ENCODE results near the gene FAAP20. TPM values are rescaled to one million over a fixed set of nuclear protein-coding genes. Genes with fewer than 3 reads are reported as not detected.
A peak's percentile ranks its signal among the peaks of the same experiment; 100 is the strongest.

The FAAP20 gene
- total RNA-seq, 1 experiment from 2014 or later: 51.9 TPM

- peak; percentile 88 for DNase-seq (ENCODE audit: low read depth)
Observed at GRCh38 chr1:2180297-2181245, 14.0 kb downstream of the FAAP20 start.

- no peak for DNase-seq (ENCODE audit: low read depth)
Observed at GRCh38 chr1:2179283-2180013, 15.1 kb downstream of the FAAP20 start.

DNA sequence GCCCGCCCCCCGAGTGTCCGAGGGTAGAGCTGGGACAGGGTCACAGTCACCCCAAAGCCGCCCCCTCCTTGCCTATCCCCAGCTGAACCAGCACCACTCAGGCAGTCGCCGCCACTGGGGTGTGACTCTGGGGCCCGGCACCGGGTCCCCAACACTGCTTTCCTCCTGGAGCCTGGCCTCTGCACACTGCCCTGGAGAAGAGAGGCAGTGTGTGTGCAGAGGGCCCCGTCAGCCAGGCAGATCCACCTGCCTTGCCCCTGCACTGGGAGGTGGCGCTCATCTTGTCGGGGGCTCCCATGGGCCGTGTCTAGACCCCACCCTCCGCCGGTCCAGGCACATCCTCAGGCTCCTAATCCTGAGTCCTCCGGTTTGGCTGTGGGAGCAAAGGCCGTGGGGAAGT lies 15.7 kb downstream of the FAAP20 start:
- DNase-seq (ENCODE audit: low read depth): no peak

DNA sequence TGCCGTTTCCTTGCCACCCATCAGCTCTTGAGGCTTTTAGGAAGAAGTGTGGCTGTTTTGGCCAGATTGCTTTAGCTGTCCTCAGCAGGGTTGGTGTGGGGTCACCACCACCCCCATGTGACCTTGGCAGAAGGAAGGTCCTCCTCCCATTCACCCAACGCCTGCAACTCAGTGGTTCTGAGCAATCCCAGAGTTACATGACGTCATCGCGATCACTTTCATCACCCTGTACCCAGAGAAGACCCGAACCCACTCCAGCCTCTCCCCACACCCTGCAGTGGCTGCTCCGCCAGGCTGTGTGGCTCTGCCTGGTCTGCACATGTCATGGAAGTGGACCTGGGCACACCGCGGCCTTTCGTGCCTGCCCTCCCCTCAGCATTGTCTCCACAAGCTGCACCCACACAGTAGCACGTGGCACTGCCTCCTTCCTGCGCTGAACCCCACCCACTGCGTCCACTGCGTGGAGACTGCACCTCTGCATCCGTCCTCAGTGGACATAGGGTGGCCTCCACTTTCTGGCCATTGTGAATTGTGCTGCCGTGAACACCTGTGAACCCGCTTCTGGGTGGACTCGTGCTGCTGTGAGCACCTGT lies 16.5 kb downstream of the FAAP20 start:
- DNase-seq (ENCODE audit: low read depth): no peak

GRCh38 chr1:2177541-2177940 lies 17.0 kb downstream of the FAAP20 start:
- no peak for DNase-seq (ENCODE audit: low read depth)

GRCh38 chr1:2176615-2177014 lies 18.0 kb downstream of the FAAP20 start:
- no peak for DNase-seq (ENCODE audit: low read depth)

GRCh38 chr1:2175681-2176454 lies 18.7 kb downstream of the FAAP20 start:
- DNase-seq (ENCODE audit: low read depth): no peak

GRCh38 chr1:2175055-2175414 lies 19.5 kb downstream of the FAAP20 start:
- no peak for DNase-seq (ENCODE audit: low read depth)

GRCh38 chr1:2174348-2175054 lies 20.1 kb downstream of the FAAP20 start:
- peak; percentile 64 for DNase-seq (ENCODE audit: low read depth)

DNA sequence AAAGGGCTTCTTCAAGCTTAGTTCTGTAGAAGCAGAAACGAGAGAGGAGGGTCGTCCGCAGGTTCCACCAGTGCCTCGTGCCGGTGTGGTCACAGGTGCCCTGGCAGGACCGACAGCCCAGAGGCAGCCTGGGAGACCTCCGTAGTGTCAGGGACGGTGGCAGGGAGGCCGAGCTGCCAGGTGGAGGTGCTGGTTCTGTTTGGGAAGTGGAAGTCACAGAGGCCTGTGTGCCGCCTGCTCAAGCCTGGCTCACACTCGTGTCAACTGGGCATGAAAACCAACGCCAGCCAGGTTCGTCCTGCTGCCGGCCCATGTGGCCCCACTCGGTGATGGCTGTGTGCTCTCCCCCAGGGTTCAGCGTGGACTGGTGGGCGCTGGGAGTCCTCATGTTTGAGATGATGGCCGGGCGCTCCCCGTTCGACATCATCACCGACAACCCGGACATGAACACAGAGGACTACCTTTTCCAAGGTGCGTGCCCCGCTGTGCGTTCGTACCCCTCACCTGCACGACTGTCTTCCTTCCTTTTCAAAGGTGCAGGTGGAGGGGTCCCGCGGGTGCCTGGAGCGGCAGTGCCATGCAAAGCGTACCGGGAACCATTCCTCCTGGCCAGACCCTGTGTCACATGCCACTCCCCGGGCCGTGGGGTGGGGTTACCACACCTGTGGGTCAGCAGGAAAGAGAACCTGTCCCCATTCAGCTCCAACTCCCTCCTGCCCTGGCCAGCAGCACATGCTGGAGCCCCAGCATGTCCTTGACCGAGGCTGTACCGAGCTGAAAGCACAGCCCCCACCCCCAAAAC lies 20.8 kb downstream of the FAAP20 start:
- DNase-seq (ENCODE audit: low read depth): no peak

DNA sequence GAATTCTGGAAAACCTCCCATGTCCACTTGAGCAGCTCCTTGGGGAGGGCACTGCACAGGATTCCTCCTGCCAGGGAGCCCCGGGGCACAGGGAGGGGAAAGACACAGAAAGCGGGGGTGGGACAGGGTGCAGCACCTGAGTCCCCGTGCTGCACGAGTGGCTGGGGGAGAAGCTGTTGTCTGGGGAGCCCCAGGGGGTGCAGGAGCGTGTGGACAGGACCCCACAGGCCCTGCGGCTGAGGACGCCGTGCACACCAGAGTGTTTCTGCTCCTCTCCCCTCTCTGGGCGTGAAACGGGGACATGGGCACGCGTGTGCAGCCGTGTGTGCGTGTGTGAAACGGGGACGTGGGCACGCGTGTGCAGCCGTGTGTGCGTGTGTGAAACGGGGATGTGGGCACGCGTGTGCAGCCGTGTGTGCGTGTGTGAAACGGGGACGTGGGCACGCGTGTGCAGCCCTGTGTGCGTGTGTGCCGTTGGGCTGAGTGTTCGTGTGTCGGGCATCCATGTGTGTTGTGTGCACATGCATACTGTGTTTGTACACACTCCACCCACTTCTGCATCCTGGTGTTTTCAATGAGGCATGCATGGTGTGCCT lies 21.9 kb downstream of the FAAP20 start:
- DNase-seq (ENCODE audit: low read depth): no peak

DNA sequence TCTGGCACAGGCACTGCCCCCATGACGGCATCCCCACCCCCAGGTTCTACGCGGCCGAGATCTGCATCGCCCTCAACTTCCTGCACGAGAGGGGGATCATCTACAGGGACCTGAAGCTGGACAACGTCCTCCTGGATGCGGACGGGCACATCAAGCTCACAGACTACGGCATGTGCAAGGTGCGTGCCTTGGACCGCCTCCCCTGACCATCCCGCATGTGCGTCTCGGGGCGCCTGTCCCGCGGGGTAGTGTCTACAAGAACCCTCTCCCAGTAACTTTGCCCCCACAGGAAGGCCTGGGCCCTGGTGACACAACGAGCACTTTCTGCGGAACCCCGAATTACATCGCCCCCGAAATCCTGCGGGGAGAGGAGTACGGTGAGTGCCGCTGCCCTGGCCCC lies 22.6 kb downstream of the FAAP20 start:
- DNase-seq (ENCODE audit: low read depth): no peak

- DNase-seq (ENCODE audit: low read depth): no peak
Observed at GRCh38 chr1:2170211-2170610, 24.4 kb downstream of the FAAP20 start.

DNA sequence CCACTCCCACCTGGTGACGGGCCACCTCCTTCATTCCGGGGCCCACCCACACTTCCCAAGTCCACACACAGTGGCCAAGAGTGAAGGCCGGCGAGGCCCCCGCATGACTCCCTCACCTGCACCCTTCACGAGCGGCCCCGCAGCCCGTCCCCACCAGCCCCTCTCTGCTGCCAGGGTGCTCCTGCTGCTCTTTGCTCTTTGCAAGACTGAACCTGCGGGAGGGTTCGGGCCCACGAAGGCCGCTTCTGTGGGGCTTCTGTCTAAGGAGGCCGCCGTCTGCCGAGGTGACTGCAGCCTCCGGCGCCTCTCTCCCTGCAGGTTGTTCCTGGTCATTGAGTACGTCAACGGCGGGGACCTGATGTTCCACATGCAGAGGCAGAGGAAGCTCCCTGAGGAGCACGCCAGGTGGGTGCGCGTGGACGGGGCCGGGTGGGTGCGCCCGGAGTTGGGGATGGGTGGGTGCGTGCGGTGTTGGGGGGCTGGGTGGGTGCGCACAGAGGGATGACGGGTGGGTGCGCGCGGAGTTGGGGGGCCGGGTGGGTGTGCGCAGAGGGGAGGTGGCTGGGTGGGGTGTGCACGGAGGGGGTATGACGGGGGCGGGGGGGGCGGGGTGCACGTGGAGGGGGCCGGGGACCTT lies 25.3 kb downstream of the FAAP20 start:
- no peak for DNase-seq (ENCODE audit: low read depth)

DNA sequence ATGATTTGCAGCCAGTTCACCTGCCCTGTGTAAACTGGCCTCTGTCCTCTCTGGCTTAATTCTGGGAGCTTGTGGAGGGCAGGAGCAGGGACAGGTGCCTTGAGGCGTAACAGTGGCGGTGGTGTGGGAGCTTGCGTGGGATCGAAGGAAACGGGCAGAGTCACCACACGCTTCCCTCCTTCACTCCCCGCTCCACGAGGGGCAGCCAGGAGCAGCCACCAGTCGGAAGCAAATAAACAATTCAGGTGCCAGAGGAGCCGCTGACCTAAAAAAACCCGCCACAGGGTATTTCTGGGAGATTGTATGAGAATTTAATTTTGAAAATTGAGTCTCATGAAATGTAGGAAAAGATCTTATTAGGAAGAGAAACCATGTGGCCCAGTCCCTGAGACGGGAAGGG lies 26.0 kb downstream of the FAAP20 start:
- DNase-seq (ENCODE audit: low read depth): no peak

DNA sequence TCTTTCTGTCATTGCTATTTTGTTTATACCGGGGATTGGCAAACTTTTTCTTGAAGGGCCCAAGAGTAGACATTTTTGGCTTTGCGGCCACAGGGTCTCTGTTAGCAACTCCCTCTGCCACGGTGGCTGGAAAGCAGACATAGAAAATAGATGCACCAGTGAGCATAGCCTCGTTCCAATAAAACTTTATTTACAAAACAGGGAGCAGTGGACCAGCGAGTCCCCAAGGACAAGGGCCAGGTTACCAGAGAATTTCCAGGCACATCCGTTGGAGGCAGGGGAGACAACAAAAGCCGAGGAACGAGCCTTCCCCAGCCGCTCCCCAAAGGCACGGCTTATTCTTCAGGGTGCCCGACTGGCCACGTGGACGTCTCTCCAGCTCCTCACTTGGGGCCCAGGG lies 26.5 kb downstream of the FAAP20 start:
- no peak for DNase-seq (ENCODE audit: low read depth)

- no peak for DNase-seq (ENCODE audit: low read depth)
Observed at GRCh38 chr1:2166695-2167094, 27.9 kb downstream of the FAAP20 start.

GRCh38 chr1:2166254-2166653 lies 28.3 kb downstream of the FAAP20 start:
- DNase-seq (ENCODE audit: low read depth): no peak

- DNase-seq (ENCODE audit: low read depth): no peak
Observed at GRCh38 chr1:2165646-2166045, 28.9 kb downstream of the FAAP20 start.
